M059J (cell line): Measurements from ENCODE around the gene FNDC3B. TPM values are rescaled to one million over a fixed set of nuclear protein-coding genes. Genes with fewer than 3 reads are reported as not detected.
"Not testable (repeated sequence)": the region's sequence is repeated elsewhere in the genome, so short reads cannot be mapped to it uniquely, and the experiment has no call there.

Experiments
- DNase-seq: peaks from one replicate; pipeline ENCODE4 v3.0.0-alpha.2; 2012; ENCODE audit warnings: low read depth
- total RNA-seq: library from RNA; depleted of rRNA; stranded (reverse); fragments of >200 nt; shearing (Covaris generic); gene quantifications from 2 replicates; pipeline ENCODE4 v1.2.3, GENCODE V29; 2014

Gene FNDC3B
- total RNA-seq, 1 experiment from 2014 or later, result 79.0 TPM

GRCh38 chr3:172031996-172032395 is 7.4 kb upstream of the FNDC3B start:
- no peak for DNase-seq

DNA sequence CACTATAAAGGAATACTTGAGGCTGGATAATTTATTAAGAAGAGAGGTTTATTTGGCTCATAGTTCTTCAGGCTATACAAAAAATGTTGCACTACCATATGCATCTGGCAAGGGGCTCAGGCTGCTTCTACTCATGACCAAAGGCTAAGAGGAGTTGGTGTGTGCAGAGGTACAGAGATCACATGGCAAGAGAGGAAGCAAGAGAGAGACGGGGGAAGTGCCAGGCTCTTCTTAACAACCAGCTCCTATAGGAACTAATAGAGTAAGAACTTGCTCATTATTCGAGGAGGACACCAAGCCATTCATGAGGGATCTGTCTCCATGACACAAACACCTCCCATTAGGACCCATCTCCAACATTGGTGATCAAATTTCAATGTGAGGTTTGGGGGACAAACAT is 6.0 kb upstream of the FNDC3B start:
- no peak for DNase-seq

- peak; percentile 56 for DNase-seq
These were observed 4.3 kb upstream of the FNDC3B start for GRCh38 chr3:172034786-172035685.

DNA sequence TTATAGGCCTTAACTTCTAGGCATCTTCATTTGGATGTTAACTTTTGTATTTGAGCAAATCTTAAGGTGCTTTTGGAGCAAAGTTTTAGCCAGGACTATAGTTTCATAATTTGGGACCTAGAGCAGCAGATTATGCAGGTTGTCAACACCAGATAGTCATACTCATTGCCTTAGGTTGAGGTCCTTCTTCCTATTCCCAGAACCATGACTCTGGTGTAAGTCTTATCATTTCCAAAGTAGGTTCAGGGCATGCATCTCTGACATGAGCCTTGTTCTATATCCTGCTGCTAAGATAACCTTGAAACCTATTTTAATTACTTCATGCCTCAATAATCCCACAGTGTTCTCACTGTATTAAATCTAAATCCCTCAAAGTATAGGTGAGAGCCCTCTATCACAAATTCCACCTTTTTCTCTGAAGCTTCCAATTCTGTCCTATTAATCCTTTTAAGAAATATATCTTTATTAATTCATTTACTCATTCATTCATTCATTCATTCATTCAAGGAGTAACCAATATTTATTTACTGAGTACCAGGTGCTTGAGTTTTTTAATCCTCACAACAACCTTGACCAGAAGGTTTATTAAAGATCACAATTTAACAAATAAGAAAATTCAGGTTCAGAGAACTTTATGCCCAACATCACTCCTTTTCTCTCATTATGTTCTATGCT is 2.7 kb upstream of the FNDC3B start:
- DNase-seq, result no peak

- no peak for DNase-seq
These were observed 461 bp upstream of the FNDC3B start for GRCh38 chr3:172038798-172039435.

DNA sequence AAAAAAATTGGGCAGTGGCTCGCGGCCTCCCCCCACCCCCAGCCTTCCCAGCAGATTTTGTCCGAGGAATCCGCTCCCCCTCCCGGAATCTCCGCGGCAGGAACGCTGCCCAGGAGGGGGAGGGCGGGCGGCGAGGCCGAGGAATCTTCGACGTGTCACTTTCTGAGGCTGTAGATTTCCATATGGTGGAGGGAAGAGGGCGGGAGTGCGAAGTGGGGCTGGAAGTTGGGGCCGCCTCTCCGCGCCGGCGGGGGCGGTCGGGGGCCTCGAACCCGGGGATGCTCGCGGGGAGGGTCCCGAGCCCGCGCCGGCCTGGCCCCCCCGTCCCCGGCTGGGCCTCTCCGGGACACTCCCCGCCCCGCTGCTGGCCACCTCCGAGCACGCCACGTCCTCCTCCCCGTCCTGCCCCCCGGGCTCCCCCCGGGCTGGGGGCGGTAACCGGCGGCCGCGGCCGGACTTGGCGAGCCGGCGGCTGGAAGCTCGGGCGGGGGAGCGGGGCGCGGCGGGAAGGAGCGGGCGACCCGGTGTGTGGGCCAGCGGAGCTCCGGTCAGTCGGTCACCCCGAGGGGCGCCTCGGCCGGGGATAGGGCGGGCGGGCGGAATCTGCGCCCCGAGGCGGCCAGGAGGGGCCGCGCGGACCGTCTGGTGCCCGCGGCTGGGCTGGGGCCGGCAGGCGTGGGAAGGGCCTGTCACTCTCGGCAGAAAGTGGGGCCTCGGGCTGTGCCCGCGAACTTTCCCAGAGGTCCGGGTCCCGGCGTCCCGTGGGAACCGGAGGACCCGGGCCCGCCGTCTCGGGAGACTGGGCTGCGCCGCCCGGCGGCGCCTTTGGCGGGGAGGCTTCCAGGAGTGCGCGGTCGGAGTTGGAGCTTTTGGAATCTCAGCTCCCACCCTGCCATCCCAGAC is 951 bp downstream of the FNDC3B start:
- peak; percentile 85 for DNase-seq

- DNase-seq, result peak; percentile 79
These were observed 1.9 kb downstream of the FNDC3B start for GRCh38 chr3:172040981-172041963.

DNA sequence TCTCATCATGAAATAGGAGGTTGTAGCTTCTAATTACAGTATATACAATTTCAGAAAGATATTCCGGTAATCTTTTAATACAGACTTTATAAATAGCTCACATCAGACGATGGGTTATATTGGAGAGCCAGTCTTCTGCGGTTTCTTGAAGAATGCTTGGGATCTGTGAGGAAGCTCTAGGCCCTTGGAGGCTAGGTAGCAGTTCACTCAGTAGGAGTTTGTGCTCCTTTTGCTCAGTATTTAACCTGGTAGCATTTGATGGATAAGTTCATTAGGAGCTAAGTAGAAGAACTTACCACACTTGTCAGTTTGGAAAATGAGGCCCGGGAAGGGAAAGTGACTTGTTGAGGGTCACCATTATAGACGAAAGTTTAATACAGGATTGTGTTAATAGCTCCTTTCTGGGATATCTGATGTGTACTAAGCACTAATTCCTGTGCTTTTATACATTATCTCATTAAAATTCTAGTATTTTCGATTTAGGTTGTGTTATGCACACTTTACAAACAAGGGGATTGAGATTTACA is 2.8 kb downstream of the FNDC3B start:
- no peak for DNase-seq

GRCh38 chr3:172042663-172043179 is 3.3 kb downstream of the FNDC3B start:
- not testable (repeated sequence) for DNase-seq

- DNase-seq, result no peak
These were observed 3.9 kb downstream of the FNDC3B start for GRCh38 chr3:172043233-172043632.

DNA sequence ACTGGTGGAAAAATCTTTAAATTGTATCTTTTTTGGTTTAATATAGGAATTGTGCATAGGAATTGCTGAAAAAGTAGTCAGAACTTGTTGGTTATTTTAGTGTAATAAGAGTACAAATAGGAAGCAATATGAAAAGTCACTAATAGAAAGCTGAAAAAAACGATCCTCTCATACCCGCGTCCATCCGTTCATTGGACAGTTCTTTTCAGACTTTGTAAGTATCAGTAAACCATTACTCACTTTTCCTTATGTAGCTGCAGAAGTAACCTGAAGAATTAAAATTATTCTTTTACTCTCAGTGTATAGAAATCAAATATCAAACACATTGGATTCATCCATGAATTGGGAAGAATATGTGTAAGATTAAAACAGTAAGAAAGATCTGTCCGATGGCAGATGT is 4.4 kb downstream of the FNDC3B start:
- no peak for DNase-seq

GRCh38 chr3:172044833-172045585 is 5.6 kb downstream of the FNDC3B start:
- DNase-seq, result no peak

DNA sequence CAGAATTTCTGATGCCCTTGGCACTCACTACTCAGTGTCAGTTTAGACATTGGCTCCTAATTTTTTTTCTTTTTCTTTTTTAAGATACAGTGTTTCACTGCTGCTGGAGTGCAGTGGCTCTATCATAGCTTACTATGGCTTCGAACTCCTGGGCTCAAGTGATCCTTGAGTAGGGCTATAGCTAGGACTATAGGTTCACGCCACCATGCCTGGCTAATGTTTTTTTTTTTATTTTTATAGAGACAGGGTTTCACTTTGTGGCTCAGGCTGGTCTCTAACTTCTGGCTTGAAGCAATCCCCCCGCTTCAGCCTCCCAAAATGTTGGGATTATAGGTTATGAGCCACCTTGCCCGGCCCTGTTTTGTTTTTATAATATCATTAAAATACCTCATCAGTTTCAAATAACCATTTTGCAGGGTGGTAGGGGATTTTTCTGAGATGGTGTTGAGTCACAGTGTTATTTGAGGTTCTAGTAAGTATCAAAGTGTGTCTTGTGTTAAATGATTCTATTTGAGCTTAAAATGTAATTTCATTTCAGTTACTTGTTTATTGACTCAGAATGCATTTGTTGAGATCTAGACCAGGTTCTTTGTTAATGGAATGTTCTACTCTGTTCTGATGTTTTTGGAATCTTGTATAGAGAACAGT is 7.0 kb downstream of the FNDC3B start:
- DNase-seq, result peak; percentile 48

- DNase-seq, result no peak
These were observed 8.3 kb downstream of the FNDC3B start for GRCh38 chr3:172047567-172048115.

GRCh38 chr3:172048599-172048998 is 9.2 kb downstream of the FNDC3B start:
- DNase-seq, result no peak

DNA sequence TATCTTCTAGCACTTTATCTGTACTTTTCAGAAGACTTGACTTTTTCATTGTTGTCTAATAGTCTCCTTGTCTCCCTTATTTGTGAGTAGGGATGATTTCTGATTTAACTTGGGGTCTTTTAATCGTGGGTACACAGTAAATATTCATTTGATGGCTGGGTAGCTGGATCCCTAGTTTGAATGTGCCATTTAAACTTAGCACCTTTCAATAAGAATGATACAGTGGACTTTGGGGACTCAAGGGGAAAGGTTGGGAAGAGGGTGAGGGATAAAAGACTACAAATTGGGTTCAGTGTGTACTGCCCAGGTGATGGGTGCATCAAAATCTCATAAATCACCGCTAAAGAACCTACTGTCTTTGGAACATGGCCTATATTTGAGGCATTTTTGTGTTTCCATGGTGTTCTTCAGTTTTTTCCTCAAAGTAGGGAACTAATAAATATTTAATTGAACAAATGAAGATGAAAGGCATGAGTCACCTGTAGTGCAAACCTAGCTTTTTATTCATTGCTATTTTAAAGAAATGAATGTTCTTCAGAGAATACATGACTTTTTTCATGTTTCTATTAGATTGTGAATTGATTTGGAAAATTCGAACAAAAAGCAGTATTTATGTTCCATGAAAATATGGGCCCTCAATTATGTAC is 12.1 kb downstream of the FNDC3B start:
- DNase-seq, result no peak

- no peak for DNase-seq
These were observed 12.6 kb downstream of the FNDC3B start for GRCh38 chr3:172051957-172052354.

DNA sequence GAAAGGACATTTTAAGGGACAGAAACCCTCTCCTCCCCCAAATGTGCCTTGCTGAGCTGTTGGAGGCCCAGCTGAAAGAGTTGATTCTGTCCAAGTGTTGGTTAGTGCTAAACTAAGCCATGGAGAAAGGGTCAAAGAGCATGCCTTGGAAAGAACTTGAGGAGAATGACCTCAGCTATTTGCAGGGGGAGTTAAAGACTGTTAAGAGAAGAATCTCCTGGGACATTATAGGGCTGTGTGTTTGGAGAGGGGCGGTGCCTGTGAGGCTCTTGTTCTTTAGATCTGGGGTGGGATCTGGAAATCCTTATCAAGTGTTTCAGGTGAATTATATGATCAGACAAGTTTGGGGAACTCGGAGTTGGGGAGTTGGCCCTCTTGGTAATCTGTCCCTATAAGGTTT is 13.0 kb downstream of the FNDC3B start:
- DNase-seq, result no peak
